ENCODE measurements around the gene SMAD3. TPM values are rescaled to one million over a fixed set of nuclear protein-coding genes. Genes with fewer than 3 reads are reported as not detected.
A peak's percentile ranks its signal among the peaks of the same experiment; 100 is the strongest.

SMAD3 gene
- total RNA-seq, 6 experiments from 2014 or later = 9.2 to 34.0 (median 14.4) TPM

DNA sequence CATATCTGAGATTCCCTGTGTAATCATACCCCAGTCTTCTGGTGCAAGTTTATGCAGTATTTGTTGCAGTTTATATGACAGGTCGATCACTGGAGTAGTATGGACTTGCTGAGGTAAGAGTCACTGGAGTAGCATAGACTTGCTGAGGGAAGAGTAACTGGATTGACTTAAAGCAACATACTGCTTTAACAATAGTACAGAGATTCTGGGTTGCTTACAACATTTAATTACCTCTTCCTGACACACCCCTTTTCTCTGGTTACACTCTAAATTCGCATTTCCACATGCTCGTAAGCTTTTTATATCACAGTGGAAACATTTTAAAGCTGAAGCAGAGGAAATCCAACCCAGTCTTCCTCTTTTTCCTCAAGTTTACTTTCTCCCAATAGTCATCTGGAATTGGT is 177.3 kb downstream of the SMAD3 start:
- TF ChIP-seq, protein P1, sequence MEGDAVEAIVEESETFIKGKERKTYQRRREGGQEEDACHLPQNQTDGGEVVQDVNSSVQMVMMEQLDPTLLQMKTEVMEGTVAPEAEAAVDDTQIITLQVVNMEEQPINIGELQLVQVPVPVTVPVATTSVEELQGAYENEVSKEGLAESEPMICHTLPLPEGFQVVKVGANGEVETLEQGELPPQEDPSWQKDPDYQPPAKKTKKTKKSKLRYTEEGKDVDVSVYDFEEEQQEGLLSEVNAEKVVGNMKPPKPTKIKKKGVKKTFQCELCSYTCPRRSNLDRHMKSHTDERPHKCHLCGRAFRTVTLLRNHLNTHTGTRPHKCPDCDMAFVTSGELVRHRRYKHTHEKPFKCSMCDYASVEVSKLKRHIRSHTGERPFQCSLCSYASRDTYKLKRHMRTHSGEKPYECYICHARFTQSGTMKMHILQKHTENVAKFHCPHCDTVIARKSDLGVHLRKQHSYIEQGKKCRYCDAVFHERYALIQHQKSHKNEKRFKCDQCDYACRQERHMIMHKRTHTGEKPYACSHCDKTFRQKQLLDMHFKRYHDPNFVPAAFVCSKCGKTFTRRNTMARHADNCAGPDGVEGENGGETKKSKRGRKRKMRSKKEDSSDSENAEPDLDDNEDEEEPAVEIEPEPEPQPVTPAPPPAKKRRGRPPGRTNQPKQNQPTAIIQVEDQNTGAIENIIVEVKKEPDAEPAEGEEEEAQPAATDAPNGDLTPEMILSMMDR (IDR thresholded peaks at IDR 0.05) = no peak
- no peak for TF ChIP-seq POLR2A (IDR thresholded peaks at IDR 0.05)
- H3K36me3 ChIP-seq = no peaks in the 10 kb centered on the region
- no peaks in the 10 kb centered on the region for H3K27me3 ChIP-seq
- no peaks in the 10 kb centered on the region for H3K4me1 ChIP-seq
- no peak overlapping the region for H3K4me3 ChIP-seq
- H3K27ac ChIP-seq = no peak overlapping the region
- H3K9me3 ChIP-seq = no peaks in the 10 kb centered on the region
- peak in 1 of 4 donors; percentile 24 for ATAC-seq
- no peak for DNase-seq
- intact Hi-C loops (cut with DNase I) = no loop called here
- 55% methylated on average over 3 of the region's 3 CpGs for WGBS (ENCODE audit: insufficient coverage, low coverage, low lambda C conversion rate, missing lambda C conversion rate)

Other genes with a start within 250 kb of the SMAD3 start
- 10 to 100 TPM; 11.0 to 15.6 (median 13.6) TPM for gene AAGAB, start 189.1 kb downstream of the SMAD3 start, total RNA-seq
- gene IQCH, start 189.2 kb downstream of the SMAD3 start, total RNA-seq = 1 to 10 TPM in 5 of 6 experiments, under 1 TPM in 1; 0.91 to 2.3 (median 1.4) TPM